Glomerular endothelial cell (primary cell): ENCODE data around the gene POM121C. TPM values are rescaled to one million over a fixed set of nuclear protein-coding genes. Genes with fewer than 3 reads are reported as not detected.
"Not testable (repeated sequence)": the region's sequence is repeated elsewhere in the genome, so short reads cannot be mapped to it uniquely, and the experiment has no call there.

Source experiments
- DNase-seq: peaks from one replicate; pipeline ENCODE4 v3.0.0-alpha.2; 2011; ENCODE audit warnings: low read depth, low spot score; ENCODE audit errors: extremely low read depth
- total RNA-seq: library from RNA; depleted of rRNA; stranded (reverse); fragments of >200 nt; gene quantifications from 2 replicates; pipeline ENCODE4 v1.2.3, GENCODE V29; 2015

Gene POM121C
- total RNA-seq, result 24.8 and 25.9 TPM in 2 replicates

- DNase-seq, result peak; percentile 25
Observed at GRCh38 chr7:75485979-75486643, at the start of gene POM121C. TSS of gene POM121C (minus strand) at chr7:75486299. CDS start at chr7:75441496, 44,803 bp downstream.

- DNase-seq, result no peak
Observed at GRCh38 chr7:75534727-75535307, 48.7 kb upstream of the POM121C start.

GRCh38 chr7:75533926-75534325 is 47.8 kb upstream of the POM121C start:
- no peak for DNase-seq

GRCh38 chr7:75532639-75533038 is 46.5 kb upstream of the POM121C start:
- DNase-seq, result no peak

GRCh38 chr7:75531359-75531821 is 45.3 kb upstream of the POM121C start:
- DNase-seq, result no peak

- DNase-seq, result not testable (repeated sequence)
Observed at GRCh38 chr7:75527224-75527722, 41.2 kb upstream of the POM121C start.

- DNase-seq, result not testable (repeated sequence)
Observed at GRCh38 chr7:75521727-75522126, 35.6 kb upstream of the POM121C start.

GRCh38 chr7:75518842-75519241 is 32.7 kb upstream of the POM121C start:
- not testable (repeated sequence) for DNase-seq

GRCh38 chr7:75509033-75509432 is 22.9 kb upstream of the POM121C start:
- DNase-seq, result not testable (repeated sequence)

GRCh38 chr7:75492020-75492419 is 5.9 kb upstream of the POM121C start, which contains the start of gene SPDYE5:
TSS of gene SPDYE5 (plus strand) at chr7:75492320. CDS start at chr7:75494048, 1,728 bp downstream.
- not testable (repeated sequence) for DNase-seq

- DNase-seq, result not testable (repeated sequence)
Observed at GRCh38 chr7:75485355-75485978, 632 bp downstream of the POM121C start.

GRCh38 chr7:75480313-75480712 is 5.8 kb downstream of the POM121C start:
- DNase-seq, result not testable (repeated sequence)

GRCh38 chr7:75477457-75477856 is 8.6 kb downstream of the POM121C start:
- not testable (repeated sequence) for DNase-seq

- DNase-seq, result not testable (repeated sequence)
Observed at GRCh38 chr7:75470166-75470565, 15.9 kb downstream of the POM121C start.

- DNase-seq, result not testable (repeated sequence)
Observed at GRCh38 chr7:75460541-75460940, 25.6 kb downstream of the POM121C start.

- DNase-seq, result not testable (repeated sequence)
Observed at GRCh38 chr7:75458034-75458433, 28.1 kb downstream of the POM121C start.

GRCh38 chr7:75456403-75456802 is 29.7 kb downstream of the POM121C start:
- DNase-seq, result not testable (repeated sequence)

GRCh38 chr7:75452494-75452955 is 33.6 kb downstream of the POM121C start:
- DNase-seq, result not testable (repeated sequence)

- DNase-seq, result not testable (repeated sequence)
Observed at GRCh38 chr7:75449946-75450345, 36.2 kb downstream of the POM121C start.

- DNase-seq, result not testable (repeated sequence)
Observed at GRCh38 chr7:75442465-75443111, 43.5 kb downstream of the POM121C start.

GRCh38 chr7:75442101-75442464 is 44.0 kb downstream of the POM121C start:
- DNase-seq, result not testable (repeated sequence)
